GM12872 (cell line): ENCODE data around the gene SLC5A11.

Experiments used
- CTCF ChIP-seq: IDR thresholded peaks from 3 replicates; pipeline ENCODE4 v1.5.1; 2011; ENCODE audit warnings: low read depth, mild to moderate bottlenecking, low read length, moderate library complexity; ENCODE audit not compliant: insufficient read depth

Gene SLC5A11

GRCh38 chr16:24815021-24815420 lies 30.7 kb upstream of the SLC5A11 start:
- no peak for TF ChIP-seq CTCF

GRCh38 chr16:24816688-24817087 lies 29.1 kb upstream of the SLC5A11 start:
- TF ChIP-seq CTCF = no peak

- TF ChIP-seq CTCF = no peak
Measured at GRCh38 chr16:24819462-24820040, 26.2 kb upstream of the SLC5A11 start.

- TF ChIP-seq CTCF = no peak
Measured at GRCh38 chr16:24820522-24820921, 25.2 kb upstream of the SLC5A11 start.

GRCh38 chr16:24821129-24821528 lies 24.6 kb upstream of the SLC5A11 start:
- TF ChIP-seq CTCF = no peak

- no peak for TF ChIP-seq CTCF
Measured at GRCh38 chr16:24822542-24822941, 23.2 kb upstream of the SLC5A11 start.

GRCh38 chr16:24822974-24823373 lies 22.8 kb upstream of the SLC5A11 start:
- TF ChIP-seq CTCF = no peak

- no peak for TF ChIP-seq CTCF
Measured at GRCh38 chr16:24825696-24826095, 20.1 kb upstream of the SLC5A11 start.
